Fibroblast of villous mesenchyme (primary cell): ENCODE measurements around the gene IZUMO4. TPM values are rescaled to one million over a fixed set of nuclear protein-coding genes. Genes with fewer than 3 reads are reported as not detected.
"Not testable (repeated sequence)": the region's sequence is repeated elsewhere in the genome, so short reads cannot be mapped to it uniquely, and the experiment has no call there.

Source experiments
- DNase-seq: peaks from one replicate; pipeline ENCODE4 v3.0.0-alpha.2; 2010; ENCODE audit warnings: low read depth
- H3K4me3 ChIP-seq: 2 replicates; pipeline ENCODE4 v1.5.1; 2011; ENCODE audit warnings: low read depth, mild to moderate bottlenecking, low read length
- CTCF ChIP-seq: IDR thresholded peaks from 2 replicates; pipeline ENCODE4 v1.5.1; 2012; ENCODE audit warnings: low read depth, mild to moderate bottlenecking, low read length; ENCODE audit not compliant: insufficient read depth
- total RNA-seq: library from RNA; depleted of rRNA; stranded (reverse); fragments of >200 nt; gene quantifications from 2 replicates; pipeline ENCODE4 v1.2.3, GENCODE V29; 2012

IZUMO4 gene
- total RNA-seq, 1 donor, result 1.3 TPM

- DNase-seq, result no peak
- no peak overlapping the region for H3K4me3 ChIP-seq
- TF ChIP-seq CTCF, result no peak
Observed at GRCh38 chr19:2129022-2129421, 32.3 kb downstream of the IZUMO4 start.

- no peak overlapping the region for H3K4me3 ChIP-seq
- TF ChIP-seq CTCF, result no peak
- no peak for DNase-seq
Observed at GRCh38 chr19:2129486-2129885, 32.8 kb downstream of the IZUMO4 start.

- H3K4me3 ChIP-seq, result no peak overlapping the region
- TF ChIP-seq CTCF, result no peak
- no peak for DNase-seq
Observed at GRCh38 chr19:2129892-2130770, 33.4 kb downstream of the IZUMO4 start.

- not testable (repeated sequence) for H3K4me3 ChIP-seq, DNase-seq
Observed at GRCh38 chr19:2131012-2131975, 34.6 kb downstream of the IZUMO4 start.

GRCh38 chr19:2132191-2132590, 35.5 kb downstream of the IZUMO4 start:
- H3K4me3 ChIP-seq, result no peak overlapping the region
- DNase-seq, result no peak
- TF ChIP-seq CTCF, result no peak

- DNase-seq, result no peak
- no peak overlapping the region for H3K4me3 ChIP-seq
Observed at GRCh38 chr19:2132731-2133490, 36.2 kb downstream of the IZUMO4 start.

More at GRCh38 chr19:2132731-2133490, 36.2 kb downstream of the IZUMO4 start:
- no peak for TF ChIP-seq CTCF
